Measurements from ENCODE around the gene RHBDD1. TPM values are rescaled to one million over a fixed set of nuclear protein-coding genes. Genes with fewer than 3 reads are reported as not detected.

RHBDD1 gene
- total RNA-seq, 1 donor from 2014 or later: 29.8 TPM

DNA sequence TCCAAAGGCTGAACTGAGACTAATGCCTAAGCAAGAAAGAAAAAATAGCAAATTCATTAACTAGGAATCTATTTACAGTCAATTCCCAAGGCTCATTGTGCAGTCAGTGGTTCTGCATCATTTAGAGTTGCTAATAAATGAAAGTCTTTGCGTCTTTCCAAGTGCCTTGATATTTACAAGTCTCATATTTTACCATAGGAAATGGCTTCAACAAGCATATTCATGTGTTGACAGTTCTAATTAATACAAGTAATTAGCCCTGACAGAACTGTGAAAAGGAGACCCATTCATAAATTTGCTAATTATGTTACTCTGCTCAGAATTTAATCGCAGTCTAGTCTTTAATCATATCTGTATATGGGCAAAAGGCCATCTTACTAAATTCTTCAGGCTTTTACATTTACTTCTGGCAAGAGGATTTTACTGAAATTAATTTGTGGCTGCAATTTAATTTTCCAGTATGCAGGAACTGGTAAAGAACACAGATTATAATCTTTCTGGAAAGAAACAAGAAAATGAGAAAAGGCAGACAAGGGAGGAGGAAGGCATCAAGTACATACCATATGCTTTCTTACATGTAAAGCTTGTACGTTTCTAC lies 126.4 kb downstream of the RHBDD1 start:
- intact Hi-C loops (cut with micrococcal nuclease): no loop called here
- ATAC-seq (no peak), DNase-seq (no peak)

DNA sequence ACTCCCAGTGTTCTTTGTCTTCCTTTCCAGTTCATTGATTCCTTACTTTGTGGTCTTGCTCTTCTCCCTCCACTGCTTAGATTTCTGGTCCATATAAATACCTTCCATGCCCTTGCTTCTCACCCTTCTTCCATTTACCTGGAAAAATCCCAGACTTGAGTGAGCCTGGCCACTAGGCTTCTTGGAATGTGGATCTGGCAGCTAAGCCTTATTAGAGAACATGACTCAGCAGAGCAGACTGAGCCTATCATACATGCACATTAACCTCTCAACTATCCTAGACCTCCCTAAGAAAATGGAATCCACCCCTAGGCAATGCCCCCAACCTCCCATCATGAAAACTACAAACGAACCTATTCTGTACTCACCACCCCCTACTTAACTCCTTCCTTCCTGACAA lies 127.7 kb downstream of the RHBDD1 start:
- intact Hi-C loops (cut with micrococcal nuclease): no loop called here
- ATAC-seq (no peak), DNase-seq (no peak)

DNA sequence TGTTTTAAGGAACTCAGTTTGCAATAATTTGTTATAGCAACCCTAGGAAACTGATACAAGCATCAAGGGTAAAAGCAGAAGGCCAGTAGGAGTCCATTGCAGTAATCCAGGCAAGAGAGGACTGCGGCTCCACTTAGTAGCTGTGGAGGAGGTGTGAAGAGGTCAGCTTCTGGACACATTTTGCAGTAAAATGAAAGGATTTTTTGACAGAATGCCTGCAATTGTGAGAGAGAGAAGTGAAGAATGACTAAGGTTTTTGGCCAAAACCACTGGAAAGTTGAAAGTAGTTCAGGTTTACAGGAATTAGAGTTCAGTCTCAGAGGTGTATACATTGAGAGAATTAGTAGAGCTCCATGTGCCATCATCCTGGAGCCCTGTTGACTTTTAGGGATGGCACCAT lies 129.5 kb downstream of the RHBDD1 start:
- intact Hi-C loops (cut with micrococcal nuclease): no loop called here
- ATAC-seq (no peak), DNase-seq (no peak)

DNA sequence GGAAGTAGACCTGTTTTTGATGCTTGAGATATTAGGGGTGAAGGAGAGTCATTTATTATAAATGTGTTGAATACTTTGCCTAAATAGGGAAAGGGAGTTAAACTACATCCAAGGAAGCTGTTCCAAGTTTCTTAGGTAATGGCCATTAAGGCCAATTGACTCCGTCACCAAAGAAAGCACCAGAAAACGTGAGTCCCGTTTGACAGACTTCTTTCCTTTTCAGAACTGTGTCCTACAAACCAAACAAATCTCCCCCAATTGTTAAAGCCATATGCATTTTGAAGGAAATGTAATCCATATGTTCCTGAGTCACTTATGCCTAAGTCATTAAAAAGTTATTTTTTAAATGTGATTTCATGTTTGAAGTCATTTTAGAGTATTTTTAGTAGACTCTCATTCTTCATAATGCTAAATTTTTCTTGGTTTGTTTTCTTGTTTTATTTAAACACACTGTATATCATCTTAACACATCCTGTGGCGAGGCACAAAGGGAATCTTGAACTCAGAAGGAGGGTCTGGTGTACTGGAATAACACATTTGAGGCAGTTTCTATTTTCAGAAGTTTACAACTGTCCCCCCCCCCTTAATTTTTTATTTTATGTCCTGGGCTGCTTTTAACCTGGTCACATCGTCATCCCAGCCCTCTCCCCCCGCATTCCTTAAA lies 133.7 kb downstream of the RHBDD1 start:
- ATAC-seq: no peak
- no peak for DNase-seq
- intact Hi-C loops (cut with micrococcal nuclease): no loop called here

DNA sequence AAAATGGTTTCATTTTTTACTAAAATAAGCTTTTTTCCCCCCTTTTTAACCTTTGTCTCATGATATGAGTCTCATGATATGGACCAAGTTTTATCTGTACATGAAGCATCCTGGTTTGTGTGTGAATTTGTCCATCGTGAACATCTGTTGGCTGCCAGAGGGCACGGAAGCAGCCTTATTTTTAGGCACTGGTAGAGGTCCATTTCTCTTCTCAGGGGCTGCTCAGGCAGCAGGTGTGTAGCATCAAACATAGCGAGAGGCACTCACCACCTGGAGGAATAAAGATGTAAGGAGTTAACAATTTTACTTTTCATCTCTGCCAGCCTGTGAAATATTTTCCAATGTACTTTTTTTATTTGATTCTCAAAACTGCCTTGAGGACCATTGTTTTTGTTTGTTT lies 134.5 kb downstream of the RHBDD1 start:
- no peak for ATAC-seq
- intact Hi-C loops (cut with micrococcal nuclease): no loop called here
- DNase-seq: no peak

DNA sequence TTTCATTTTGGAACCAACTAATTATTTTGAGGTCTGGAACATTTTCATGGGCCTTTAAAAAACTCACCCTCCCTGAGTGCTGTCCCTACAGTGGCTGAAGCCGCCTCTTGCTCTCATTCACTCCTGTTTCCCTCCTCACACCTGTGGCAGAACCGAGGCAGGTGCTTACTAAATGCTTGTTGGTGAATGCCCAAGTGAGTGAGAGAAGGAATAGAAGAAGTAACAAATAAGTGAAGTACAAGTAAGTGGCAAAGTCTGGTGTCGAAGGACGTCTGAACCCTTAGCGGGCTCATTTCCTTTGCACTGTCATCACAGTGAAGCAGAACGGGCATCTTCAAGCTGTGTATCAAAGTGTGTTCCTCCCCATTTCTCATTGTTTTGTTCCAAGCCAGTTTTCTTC lies 135.2 kb downstream of the RHBDD1 start:
- DNase-seq (no peak), ATAC-seq (no peak)
- intact Hi-C loops (cut with micrococcal nuclease): no loop called here

DNA sequence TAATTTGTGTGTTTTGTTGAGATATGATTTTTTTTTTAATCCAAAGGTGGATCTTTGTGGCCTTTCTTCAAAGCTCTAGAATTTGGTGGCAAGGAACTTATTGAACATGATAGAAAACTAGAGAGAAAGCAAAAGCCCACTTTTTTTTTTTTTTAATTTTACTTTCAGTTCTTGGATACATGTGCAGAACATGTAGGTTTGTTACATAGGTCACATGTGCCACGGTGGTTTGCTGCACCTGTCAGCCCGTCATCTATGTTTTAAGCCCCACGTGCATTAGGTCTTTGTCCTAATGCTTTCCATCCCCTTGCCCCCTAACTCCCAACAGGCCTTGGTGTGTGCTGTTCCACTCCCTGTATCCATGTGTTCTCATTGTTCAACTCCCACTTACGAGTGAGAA lies 135.9 kb downstream of the RHBDD1 start:
- intact Hi-C loops (cut with micrococcal nuclease): no loop called here
- ATAC-seq (no peak), DNase-seq (no peak)

DNA sequence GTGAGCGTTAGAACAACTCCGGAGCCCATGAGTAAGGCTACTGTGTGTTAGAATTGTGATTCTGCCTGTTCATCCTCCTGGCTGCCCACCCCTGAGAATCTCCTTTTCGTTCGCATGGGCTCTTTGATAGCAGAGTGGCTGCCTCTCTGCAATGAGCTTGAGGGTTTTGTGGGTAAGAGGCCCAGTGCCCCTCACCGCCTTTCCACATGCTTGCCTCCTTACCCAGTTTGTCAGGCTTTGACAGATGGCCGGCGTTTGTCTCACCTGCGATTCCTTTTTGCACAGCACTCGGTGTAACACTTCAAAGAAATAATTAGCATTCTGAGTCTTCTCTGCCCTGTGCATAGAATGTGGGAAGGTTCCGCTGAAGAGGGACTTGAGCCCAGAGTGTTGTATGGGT lies 138.0 kb downstream of the RHBDD1 start:
- DNase-seq (no peak), ATAC-seq (no peak)
- intact Hi-C loops (cut with micrococcal nuclease): no loop called here

DNA sequence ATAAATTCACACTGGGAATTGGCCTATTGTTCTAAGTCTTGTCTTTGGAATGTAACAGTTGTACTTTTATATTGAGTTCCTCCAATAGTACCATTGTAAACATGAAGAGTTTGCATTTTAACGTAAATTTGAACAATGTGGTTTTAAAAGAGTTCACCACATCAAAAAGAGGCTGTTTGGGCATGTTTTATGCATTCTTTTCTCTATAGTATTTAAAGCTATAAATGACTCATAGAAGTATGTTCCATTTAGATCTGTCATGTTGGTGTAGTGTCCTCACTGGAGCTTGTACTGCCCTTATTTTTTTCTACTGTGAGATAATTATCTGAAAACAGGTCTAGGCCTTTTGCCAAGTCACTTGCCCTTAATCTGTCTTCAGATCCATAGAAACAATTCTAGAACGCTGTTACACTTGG lies 141.9 kb downstream of the RHBDD1 start:
- no peak for DNase-seq
- intact Hi-C loops (cut with micrococcal nuclease): no loop called here
- ATAC-seq: no peak

DNA sequence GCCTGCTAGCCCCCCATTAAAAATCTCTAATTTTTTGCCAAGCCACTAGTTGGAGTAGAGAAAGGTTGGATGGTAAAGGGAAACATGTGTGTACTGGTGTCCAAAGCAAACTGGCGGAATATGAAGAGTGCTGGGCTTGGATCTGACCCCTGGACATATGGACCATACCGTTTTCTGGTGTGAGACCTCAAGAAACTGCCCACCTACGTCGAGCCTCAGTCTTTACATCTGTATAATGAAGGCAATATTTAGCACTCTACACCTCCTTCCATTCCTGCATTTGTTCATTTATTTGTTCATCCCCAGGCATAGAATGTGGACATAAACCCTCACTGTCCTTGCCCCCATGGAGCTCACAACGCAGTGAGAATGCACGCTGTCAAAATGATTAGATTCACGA lies 142.4 kb downstream of the RHBDD1 start:
- ATAC-seq (no peak), DNase-seq (no peak)
- intact Hi-C loops (cut with micrococcal nuclease): no loop called here

DNA sequence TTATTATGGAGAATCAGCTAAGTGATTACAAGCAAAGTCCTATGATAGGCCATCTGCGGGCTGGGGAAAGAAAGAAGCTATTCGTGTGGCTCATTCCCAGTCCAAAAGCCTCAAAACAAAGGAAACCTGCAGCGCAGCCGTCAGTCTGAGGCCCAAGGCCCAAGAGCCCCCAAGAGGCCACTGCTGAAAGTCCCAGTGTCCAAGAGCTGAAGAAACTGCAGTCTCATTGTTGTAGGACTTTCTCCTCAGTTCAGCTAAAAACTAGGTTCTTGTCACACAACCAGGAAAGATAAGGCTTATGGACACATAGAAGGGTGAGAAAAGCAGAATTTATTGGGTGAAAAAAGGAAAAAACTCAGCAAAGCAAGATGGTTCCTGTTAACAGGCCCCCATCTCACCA lies 143.2 kb downstream of the RHBDD1 start:
- DNase-seq: no peak
- no peak for ATAC-seq
- intact Hi-C loops (cut with micrococcal nuclease): no loop called here

DNA sequence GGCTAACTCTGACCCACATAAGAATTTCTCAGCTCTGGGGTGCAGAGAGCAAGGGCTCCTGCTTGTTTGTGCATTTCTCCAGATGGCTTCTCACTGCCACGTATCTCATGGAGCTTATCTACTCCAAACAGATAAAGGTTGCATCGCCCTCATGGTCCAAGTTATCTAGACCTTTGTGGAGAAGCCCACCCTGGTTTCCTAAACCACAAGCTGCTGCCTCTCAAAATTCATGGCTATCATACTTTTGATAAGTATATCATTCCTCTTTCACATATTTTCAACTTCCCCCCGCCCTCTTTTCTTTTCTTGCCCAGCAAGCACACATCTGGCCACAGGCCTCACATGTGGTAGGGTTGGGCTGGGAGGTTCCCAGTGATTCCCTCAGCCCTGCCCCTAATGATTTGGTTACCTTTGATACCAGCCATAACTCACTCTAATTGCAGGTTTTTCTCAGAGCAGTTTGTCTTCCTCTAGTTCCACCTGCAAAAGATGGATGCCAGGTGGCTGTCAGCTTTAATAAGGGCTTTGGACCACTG lies 146.0 kb downstream of the RHBDD1 start:
- no peak for ATAC-seq
- DNase-seq: no peak
- intact Hi-C loops (cut with micrococcal nuclease): loop anchor here (10.0 kb wide), 1 partner anchor 147 kb away; the partner anchor contains the start of gene RHBDD1

DNA sequence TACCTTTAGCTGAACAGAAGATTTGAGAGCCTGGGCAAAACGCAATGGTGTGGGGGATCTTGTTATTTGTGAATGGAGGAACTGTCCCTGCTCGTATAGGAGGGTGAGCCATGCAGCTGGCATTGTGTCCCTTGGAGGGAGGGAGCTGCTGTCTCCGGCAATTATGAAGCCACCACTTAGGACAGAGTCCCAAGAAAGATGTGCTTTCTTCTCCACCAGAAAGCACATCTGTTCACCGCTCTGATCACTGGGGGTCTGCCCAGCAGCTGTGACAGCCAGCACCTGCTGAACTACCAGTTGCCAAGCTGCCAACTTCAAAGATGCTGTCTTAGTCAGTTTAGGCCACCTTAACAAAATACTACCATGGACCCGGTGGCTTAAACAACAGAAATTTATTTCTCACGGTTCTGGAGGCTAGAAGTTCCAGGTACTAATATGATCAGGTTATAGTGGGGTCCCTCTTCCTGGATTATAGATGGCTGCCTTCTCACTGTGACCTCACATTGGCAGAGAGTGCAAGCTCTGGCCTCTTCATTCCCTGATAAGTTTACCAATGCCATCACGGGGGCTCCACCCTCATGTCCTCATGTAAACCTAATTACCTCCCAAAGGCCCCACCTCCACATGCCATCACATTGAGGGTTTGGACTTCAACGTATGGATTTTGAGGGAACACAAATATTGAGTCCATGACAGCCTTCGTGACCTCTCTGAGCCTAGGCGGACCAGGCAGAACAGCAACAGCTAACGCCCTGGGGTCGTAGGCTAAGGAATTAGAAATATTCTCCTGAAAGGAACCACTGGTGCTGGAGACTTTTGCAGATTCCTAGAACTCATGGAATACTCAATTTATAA lies 148.3 kb downstream of the RHBDD1 start:
- ATAC-seq: no peak
- intact Hi-C loops (cut with micrococcal nuclease): loop anchor here (10.0 kb wide), 1 partner anchor 149 kb away; the partner anchor contains the start of gene RHBDD1
- no peak for DNase-seq

DNA sequence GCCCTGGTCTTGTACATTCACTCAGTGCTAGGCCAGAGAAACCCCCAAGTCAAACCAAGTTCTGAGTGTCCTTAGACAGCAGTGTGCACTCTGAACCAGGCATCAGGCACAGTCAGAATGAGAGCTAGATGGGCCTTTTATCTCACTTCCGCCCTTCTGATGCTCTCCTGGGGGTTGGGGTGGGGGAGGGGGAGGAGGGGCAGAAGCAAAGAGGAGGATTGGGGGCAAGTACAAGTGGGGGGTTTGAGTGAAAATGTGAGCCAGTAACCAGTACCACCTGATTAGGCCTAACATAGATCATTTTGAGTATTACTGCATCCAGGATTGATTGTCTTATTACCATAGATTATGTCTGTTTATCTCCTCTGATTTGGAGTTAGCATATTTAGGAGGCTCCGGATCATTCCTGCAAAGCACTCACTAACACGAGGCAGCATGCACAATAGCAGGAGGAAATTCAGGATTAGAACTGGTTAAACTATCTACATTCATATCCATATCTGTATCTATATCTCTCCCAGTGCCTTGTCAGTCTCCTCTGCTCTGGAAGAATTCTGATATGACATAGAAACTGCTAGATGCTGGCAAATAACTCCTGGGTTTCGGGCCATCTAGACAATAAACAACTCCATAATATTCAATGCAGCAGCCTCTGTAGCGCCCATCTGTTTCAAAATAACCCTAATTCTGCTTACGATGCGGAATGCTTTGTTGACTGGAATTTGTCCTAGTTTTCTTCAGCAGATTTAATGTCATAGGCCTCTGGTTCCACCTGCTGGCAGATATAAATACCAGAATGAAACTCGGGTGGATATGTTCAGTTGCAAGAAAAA lies 149.1 kb downstream of the RHBDD1 start:
- ATAC-seq: peak; percentile 80
- intact Hi-C loops (cut with micrococcal nuclease): loop anchor here (5.0 to 10.0 kb wide), 3 partner anchors 150 to 1318 kb away; partner anchors contain the start of gene RHBDD1
- no peak for DNase-seq

DNA sequence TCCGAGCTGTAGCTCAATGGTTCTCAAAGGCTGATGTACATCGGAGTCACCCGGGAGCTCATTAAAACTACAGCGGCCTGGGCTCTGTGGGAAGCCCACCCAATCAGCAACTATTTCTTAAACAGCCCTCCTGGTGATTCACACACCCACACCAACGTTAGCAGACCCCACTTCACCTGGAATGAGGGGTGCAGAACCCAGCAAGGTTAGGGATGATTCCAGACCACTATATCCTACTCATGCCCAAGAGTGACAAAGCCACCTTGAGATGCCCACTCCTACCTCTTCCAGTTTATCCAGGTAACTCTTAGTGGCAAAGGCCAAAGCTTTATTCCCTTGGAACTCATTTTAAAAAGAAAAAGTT lies 149.7 kb downstream of the RHBDD1 start:
- DNase-seq: no peak
- no peak for ATAC-seq
- intact Hi-C loops (cut with micrococcal nuclease): loop anchor here (5.0 to 10.0 kb wide), 3 partner anchors 151 to 1318 kb away; partner anchors contain the start of gene RHBDD1

DNA sequence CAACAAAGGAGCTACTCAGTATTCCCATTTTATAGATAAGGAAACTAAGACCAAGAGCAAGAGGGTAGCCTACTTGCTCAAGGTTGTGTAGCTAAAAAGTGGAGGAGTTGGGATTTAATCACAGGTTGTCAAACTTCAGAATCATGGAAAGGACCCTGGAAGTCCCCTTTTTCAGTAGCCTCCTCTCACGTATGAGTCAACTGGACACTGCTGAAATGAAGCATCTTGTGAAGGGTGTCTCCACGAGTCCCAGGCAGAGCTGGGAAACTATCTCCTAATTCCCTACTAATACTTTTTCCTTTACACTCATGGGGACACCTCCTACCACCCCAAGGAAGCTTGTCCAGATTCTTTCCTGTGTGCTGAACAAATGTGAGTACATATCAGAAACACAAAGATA lies 155.8 kb downstream of the RHBDD1 start:
- intact Hi-C loops (cut with micrococcal nuclease): no loop called here
- ATAC-seq (no peak), DNase-seq (no peak)

DNA sequence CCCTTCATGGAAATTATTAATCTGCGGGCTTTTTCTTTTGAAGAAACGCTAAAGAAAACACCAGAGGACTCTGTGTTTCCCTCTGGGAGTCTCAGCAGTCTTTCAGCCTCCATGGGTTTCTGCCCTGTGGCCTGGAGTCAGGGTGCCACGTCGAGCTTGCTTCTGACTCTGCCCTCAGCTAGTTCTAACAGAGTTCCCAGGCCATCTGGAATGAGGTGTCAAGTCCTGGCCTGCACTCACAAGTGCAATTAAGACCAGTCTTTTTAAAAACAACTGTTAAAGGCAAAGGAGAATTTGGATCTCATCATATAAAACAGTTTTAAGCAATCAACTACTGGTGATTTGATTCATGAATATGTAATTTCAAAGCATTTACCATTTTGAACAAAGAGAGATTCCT lies 157.3 kb downstream of the RHBDD1 start:
- ATAC-seq: no peak
- no peak for DNase-seq
- intact Hi-C loops (cut with micrococcal nuclease): no loop called here

DNA sequence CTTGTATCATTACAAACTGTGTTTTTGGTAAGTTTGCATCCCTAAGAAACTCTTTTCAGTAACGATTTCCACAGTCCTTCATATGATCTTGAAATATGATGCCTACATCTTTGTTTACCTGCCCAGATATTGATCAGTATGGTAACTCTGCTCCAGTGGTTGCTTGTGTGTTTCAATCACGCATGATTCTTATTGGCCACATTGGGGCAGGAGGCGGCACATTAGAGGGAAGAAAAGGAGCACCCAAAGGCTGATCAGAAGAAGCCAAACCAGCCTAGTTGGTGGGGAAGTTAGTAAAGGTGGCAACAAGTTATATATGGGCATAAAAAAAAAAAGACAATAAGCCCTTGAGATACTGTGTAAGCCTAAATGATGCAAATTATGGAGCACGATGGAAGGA lies 158.9 kb downstream of the RHBDD1 start:
- no peak for ATAC-seq
- intact Hi-C loops (cut with micrococcal nuclease): no loop called here
- DNase-seq: no peak

DNA sequence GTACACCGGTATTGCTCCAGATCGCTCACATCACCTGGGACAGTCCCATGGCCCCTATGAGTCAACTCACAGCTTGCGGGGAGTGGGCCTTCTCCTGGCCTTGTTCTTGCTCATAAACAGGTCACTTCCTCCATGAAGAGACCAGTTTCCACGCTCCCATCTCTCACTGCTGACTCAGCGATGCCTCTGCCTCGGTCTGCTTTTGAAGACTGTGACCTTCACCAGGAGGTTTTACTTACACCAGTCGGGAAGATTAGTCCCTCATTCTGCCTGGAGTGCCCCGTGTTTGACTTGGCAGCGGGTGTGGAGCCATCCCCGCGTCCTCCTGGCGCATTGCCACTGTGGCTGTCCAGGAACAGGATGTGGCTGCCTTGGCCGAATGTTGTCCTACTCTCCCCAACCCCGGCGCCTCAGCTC lies 159.8 kb downstream of the RHBDD1 start:
- intact Hi-C loops (cut with micrococcal nuclease): no loop called here
- ATAC-seq: peak; percentile 23

More for the DNA sequence above, 159.8 kb downstream of the RHBDD1 start:
- DNase-seq: peak; percentile 46

All from left ventricle myocardium superior (tissue), 1 donor.